Measurements from ENCODE around the gene TBRG4. TPM values are rescaled to one million over a fixed set of nuclear protein-coding genes. Genes with fewer than 3 reads are reported as not detected.

TBRG4 gene
- total and polyA plus RNA-seq, 8 donors = 15.6 to 39.8 (median 25.2) TPM

- FAIRE-seq = no peak
- no peak overlapping the region for H3K4me3 ChIP-seq
- intact Hi-C loops (cut with DNase I) = no loop called here
- no peak for TF ChIP-seq CTCF (IDR thresholded peaks at IDR 0.05)
- no peaks in the 10 kb centered on the region for H3K27me3 ChIP-seq
- H3K27ac ChIP-seq = no peak overlapping the region
- H3K36me3 ChIP-seq = no peaks in the 10 kb centered on the region
- DNase-seq = peak in 1 of 6 donors; percentile 63
- no peaks in the 10 kb centered on the region for H3K9me3 ChIP-seq
- no peak for ATAC-seq
- 75 to 91% methylated on average over 10 of the region's 10 CpGs for WGBS, 2 donors
- no peaks in the 10 kb centered on the region for H3K4me1 ChIP-seq
Measured at GRCh38 chr7:45082831-45083331, 28.6 kb downstream of the TBRG4 start.

- 76 to 77% methylated on average over 13 to 18 of the region's 18 CpGs for WGBS, 2 donors
- no peaks in the 10 kb centered on the region for H3K27me3 ChIP-seq
- no peaks in the 10 kb centered on the region for H3K36me3 ChIP-seq
- no peaks in the 10 kb centered on the region for H3K4me1 ChIP-seq
- peak in 2 of 4 donors; percentile 11 to 24 for ATAC-seq
- intact Hi-C loops (cut with DNase I) = no loop called here
- no peak overlapping the region for H3K27ac ChIP-seq
- TF ChIP-seq CTCF (IDR thresholded peaks at IDR 0.05) = no peak
- H3K9me3 ChIP-seq = no peaks in the 10 kb centered on the region
- no peak for FAIRE-seq
- peak in 2 of 6 donors; percentile 58 to 69 for DNase-seq
- no peak overlapping the region for H3K4me3 ChIP-seq
Measured at GRCh38 chr7:45082031-45082830, 29.3 kb downstream of the TBRG4 start.

GRCh38 chr7:45081670-45081974 is 29.9 kb downstream of the TBRG4 start:
- WGBS, 2 donors = 82 to 91% methylated on average over 9 of the region's 9 CpGs

GRCh38 chr7:45080958-45081669 is 30.4 kb downstream of the TBRG4 start:
- FAIRE-seq = no peak
- DNase-seq = peak in 1 of 6 donors; percentile 31

More at GRCh38 chr7:45081670-45081974, 29.9 kb downstream of the TBRG4 start:
- no peak overlapping the region for H3K4me3 ChIP-seq
- no peak for ATAC-seq
- no peaks in the 10 kb centered on the region for H3K36me3 ChIP-seq
- FAIRE-seq = no peak
- TF ChIP-seq CTCF (IDR thresholded peaks at IDR 0.05) = no peak
- H3K4me1 ChIP-seq = no peaks in the 10 kb centered on the region
- intact Hi-C loops (cut with DNase I) = no loop called here
- no peaks in the 10 kb centered on the region for H3K9me3 ChIP-seq
- peak in 1 of 6 donors; percentile 49 for DNase-seq
- H3K27me3 ChIP-seq = no peaks in the 10 kb centered on the region
- no peak overlapping the region for H3K27ac ChIP-seq

More at GRCh38 chr7:45080958-45081669, 30.4 kb downstream of the TBRG4 start:
- H3K4me3 ChIP-seq = no peak overlapping the region
- no peaks in the 10 kb centered on the region for H3K4me1 ChIP-seq
- no peak for TF ChIP-seq CTCF (IDR thresholded peaks at IDR 0.05)
- no peak for ATAC-seq
- peaks cover 0 to 3% (median 2%) of the 10 kb centered on the region in 3 donors for H3K36me3 ChIP-seq
- 78 to 93% methylated on average over 14 of the region's 14 CpGs for WGBS, 2 donors
- H3K27ac ChIP-seq = no peak overlapping the region
- intact Hi-C loops (cut with DNase I) = no loop called here
- H3K9me3 ChIP-seq = no peaks in the 10 kb centered on the region
- no peaks in the 10 kb centered on the region for H3K27me3 ChIP-seq
